HG03354 (cell line): Measurements from ENCODE around the gene PPP1R12B.
"Not testable (repeated sequence)": the region's sequence is repeated elsewhere in the genome, so short reads cannot be mapped to it uniquely, and the experiment has no call there.

Experiments used
- ATAC-seq: cut with Tn5 transposase; IDR thresholded peaks from one replicate; pipeline ENCODE4 v1.9.1; 2021; ENCODE audit warnings: mild to moderate bottlenecking; ENCODE audit not compliant: unreplicated experiment, poor library complexity, severe bottlenecking

The PPP1R12B gene

DNA sequence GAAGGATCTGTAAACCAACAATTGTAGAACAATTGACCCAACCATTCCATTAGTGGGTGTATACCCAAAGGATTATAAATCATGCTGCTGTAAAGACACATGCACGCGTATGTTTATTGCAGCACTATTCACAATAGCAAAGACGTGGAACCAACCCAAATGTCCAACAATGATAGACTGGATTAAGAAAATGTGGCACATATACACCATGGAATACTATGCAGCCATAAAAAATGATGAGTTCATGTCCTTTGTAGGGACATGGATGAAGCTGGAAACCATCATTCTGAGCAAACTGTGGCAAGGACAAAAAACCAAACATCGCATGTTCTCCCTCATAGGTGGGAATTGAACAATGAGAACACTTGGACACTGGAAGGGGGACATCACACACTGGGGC, 33.4 kb downstream of the PPP1R12B start:
- ATAC-seq: not testable (repeated sequence)

GRCh38 chr1:202395831-202396230, 47.3 kb downstream of the PPP1R12B start:
- not testable (repeated sequence) for ATAC-seq

GRCh38 chr1:202397256-202397655, 48.8 kb downstream of the PPP1R12B start:
- ATAC-seq: no peak

DNA sequence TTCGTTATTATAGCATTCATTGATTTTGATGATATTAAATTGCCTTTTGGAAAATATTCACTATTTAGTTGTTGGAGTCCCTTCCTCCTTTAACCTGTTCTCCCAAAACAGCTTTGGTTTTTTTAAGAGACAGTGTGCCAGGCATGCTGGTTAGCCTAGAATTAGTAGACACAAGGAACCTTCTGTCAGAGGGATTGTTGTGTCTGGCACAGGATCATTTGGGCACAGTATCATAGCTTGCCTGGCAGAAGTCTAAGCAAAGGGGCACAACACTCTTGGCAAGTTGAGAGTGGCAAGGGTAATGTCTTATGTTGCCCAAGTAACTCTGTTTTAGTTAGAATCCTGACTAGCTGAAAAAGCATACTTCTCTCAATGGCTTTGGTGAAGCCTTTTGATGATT, 49.9 kb downstream of the PPP1R12B start:
- ATAC-seq: not testable (repeated sequence)

DNA sequence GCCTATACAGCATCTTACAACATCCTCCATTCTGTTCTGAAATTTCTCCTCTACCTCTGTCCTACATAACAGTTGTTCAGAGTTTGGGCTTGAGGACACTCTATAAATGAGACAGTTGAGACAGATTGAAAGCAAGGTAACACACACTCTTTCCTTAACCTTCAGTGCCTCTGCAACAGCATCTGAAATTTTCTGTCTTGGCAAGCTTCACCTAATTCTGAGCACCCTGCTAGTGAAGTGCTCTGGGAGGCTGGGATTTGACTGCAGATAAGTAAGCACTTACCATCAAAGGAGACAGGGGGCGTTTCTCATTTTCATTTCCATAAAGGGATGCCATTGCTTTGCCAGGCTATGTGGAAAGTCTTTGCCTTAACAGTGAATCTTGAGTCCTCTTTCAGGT, 53.3 kb downstream of the PPP1R12B start:
- not testable (repeated sequence) for ATAC-seq

DNA sequence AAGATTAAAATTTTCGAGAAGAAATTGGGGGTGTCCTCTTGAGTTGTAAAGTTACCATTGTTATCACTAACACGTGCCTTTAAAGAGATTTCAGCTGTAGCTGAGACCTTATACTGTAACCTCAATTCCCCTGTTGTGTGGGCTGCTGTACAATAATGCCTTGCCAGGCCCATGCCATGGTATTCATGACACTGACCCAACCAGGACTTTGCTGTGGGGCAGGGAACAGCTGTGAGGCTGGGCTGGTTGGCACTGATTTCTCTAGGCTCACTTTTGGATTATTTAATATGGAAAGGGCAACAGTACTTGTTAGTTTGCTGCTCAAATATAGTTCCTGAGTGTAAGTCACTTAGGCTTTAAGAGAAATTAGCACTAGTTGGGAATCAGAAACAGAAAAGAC, 54.9 kb downstream of the PPP1R12B start:
- ATAC-seq: not testable (repeated sequence)

GRCh38 chr1:202405928-202406327, 57.4 kb downstream of the PPP1R12B start:
- no peak for ATAC-seq

DNA sequence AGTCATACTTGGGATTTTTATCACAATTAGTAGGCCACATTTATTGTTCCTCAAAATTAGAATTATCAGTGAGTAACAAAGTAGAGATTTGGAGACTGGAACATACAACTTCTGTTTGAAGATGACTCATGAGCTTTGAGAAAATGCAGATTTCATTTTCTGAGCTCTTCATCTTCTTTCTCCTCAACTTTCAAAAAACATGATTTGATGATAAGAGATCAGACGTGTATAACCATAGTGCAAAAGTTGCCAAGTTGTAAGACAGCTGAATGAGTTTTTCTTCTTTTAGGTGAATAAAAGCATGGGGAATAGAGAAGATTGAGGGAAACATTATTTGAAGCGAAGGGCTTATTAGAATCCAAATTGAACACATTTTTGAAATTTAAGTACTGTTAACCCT, 58.4 kb downstream of the PPP1R12B start:
- not testable (repeated sequence) for ATAC-seq

- ATAC-seq: not testable (repeated sequence)
Observed at GRCh38 chr1:202407378-202407777, 58.9 kb downstream of the PPP1R12B start.

- ATAC-seq: not testable (repeated sequence)
Observed at GRCh38 chr1:202410251-202410650, 61.8 kb downstream of the PPP1R12B start.

DNA sequence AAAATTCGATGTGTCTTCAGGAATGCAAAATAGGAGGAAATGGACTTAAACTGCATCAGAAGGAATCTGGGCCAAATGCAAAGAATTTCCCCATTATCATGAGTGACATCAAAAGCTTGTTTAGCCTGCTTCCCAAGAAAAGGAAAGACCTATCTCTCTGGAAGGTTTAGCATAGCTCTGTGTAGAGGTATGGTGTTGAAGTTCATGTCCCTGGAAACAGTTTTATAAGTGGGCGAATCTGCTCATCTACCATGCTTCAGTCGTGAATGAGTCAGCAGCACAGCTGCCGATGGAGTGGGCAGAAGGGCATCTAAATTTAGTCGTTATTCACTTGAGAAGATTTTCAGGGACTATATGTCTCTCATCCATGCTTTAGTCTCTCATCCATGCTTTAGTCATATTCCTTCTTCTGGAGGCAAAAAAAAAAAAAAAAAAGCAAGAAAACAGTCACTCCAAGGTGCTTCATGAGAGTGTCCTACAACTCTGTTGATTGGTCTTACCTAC, 62.4 kb downstream of the PPP1R12B start:
- not testable (repeated sequence) for ATAC-seq

- ATAC-seq: no peak
Observed at GRCh38 chr1:202411422-202411821, 62.9 kb downstream of the PPP1R12B start.

- not testable (repeated sequence) for ATAC-seq
Observed at GRCh38 chr1:202412421-202412820, 63.9 kb downstream of the PPP1R12B start.

DNA sequence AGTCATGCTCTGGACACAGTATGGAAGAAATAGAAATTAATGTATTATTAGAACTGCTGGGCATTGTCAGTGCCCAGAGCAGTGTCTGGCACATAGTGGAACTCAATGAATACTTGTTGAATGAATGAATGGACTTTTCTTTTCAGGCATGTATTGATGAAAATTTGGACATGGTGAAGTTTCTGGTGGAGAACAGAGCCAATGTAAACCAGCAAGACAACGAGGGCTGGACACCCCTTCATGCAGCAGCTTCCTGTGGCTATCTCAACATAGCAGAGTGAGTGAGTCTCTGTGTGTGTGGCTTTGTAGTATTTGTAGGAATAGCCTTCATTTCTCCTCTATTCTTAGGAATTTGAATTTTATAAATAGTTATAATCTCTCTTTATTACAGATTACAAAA, 68.1 kb downstream of the PPP1R12B start:
- no peak for ATAC-seq

DNA sequence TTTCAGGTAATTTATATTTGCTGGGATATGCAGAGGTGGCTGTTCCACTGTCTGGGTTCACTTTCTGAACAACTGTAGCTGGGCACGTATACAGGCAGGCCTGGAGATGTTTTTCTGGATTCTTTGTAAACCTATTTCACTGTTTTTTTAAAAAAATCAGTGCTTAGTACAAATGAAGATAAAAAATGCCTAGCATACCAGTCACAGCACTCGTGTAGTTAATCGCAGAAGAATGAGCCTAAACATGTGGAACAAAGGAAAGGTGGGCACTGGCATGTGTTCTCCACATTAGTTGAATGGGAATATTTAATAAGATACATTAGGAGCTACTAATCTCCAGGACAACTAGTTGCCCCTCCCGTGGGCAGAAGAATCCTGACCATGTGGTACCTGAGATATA, 68.6 kb downstream of the PPP1R12B start:
- ATAC-seq: not testable (repeated sequence)

DNA sequence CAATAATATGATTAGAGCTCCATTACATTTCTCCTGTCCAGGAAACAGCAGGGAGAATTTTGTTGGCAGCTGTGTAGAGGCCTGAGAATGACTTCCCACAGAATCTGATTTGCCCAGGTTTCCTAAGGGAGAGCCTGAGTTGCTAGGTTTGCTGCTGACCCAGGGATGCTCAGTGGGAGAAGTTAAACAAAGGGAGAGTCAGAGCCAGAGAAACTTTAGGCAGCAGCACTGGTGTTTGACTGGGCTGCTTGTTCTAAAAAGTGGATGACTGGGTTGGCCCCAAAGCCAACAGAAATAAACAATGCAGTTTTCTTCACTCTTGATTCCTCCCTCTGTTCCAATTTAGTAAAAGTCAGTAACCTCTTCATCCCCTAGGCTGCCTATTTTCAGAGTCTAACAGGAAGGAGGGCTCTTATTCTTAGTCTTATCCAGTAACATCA, 69.3 kb downstream of the PPP1R12B start:
- ATAC-seq: not testable (repeated sequence)

DNA sequence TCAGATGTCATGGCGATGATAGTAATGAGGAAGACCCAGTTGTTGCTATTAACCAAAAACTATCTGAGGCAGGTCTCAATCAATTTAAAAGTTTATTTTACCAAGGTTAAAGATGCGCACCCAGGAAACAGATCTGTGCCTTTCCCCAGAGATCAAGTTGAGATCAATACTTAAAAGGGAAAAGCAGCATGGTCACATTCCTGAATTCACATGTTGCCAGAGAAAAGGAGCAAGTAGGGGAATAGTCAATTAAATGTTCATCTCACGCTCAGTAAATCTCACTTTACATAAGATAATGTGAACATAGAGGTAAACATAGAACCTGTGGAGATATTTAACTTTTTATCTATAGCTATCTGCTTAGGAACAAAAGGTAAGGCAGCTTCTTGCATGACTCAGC, 71.2 kb downstream of the PPP1R12B start:
- ATAC-seq: not testable (repeated sequence)

GRCh38 chr1:202420422-202421094, 72.1 kb downstream of the PPP1R12B start:
- ATAC-seq: not testable (repeated sequence)

- ATAC-seq: not testable (repeated sequence)
Observed at GRCh38 chr1:202422709-202423108, 74.2 kb downstream of the PPP1R12B start.

- not testable (repeated sequence) for ATAC-seq
Observed at GRCh38 chr1:202424260-202424659, 75.8 kb downstream of the PPP1R12B start.

DNA sequence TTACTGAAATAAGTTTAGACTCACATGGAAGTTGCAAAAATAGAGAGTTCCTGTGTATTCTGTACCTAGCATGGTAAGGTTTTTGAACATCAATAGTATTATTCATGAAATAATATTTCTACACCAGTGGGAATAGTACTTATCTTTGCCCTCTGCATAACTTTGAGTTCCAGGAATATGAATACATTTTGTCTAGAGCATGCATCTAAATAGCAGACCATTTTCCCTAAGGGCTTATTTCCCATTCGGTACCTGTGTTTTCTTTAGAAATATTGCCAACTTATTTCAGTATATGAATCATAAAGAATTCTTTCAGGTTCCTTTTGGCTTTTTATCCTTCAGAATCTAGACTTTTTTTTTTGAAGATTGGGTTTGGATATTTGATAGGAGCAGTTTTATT, 81.6 kb downstream of the PPP1R12B start:
- ATAC-seq: not testable (repeated sequence)
